Upper lobe of left lung (tissue), 4 donors: ENCODE results near the gene KCNJ4.

Experiments
- CTCF ChIP-seq, 6 experiments: fragments of 450-650 bp in 4 of 6; fragments of 200-600 bp in 2 of 6; sonication (generic) in 2 of 6; IDR thresholded peaks; one replicate each; pipeline ENCODE4 v1.5.1; 2016 to 2019; ENCODE audit warnings: antibody characterized with exemption in 6 of 6
- EP300 ChIP-seq, 4 donors: sonication (generic); formaldehyde crosslinking; IDR thresholded peaks; one replicate each; pipeline ENCODE4 v1.5.1; 2017; ENCODE audit warnings: antibody characterized with exemption in 4 of 4, control low read depth in 2 of 4
- POLR2A ChIP-seq, 4 donors: fragments of 450-650 bp; IDR thresholded peaks; one replicate each; pipeline ENCODE4 v1.5.1; 2016 to 2017; ENCODE audit warnings: antibody characterized with exemption in 4 of 4, mild to moderate bottlenecking in 2 of 4

GRCh38 chr22:38450234-38450797 lies 4.7 kb downstream of the KCNJ4 start:
- TF ChIP-seq EP300 (IDR thresholded peaks at IDR 0.05) (no peak), CTCF (IDR thresholded peaks at IDR 0.05) (no peak), POLR2A (IDR thresholded peaks at IDR 0.05) (no peak)
